Parathyroid adenoma (tissue), 2 donors: ENCODE measurements around the gene PACS1.

ENCODE experiments used
- H2AFZ ChIP-seq: fragments of 300-600 bp; sonication (generic); one replicate; pipeline ENCODE4 v1.7.0; 2017; ENCODE audit warnings: antibody characterized with exemption, mild to moderate bottlenecking
- H3K27ac ChIP-seq: fragments of 300-600 bp; sonication (generic); one replicate; pipeline ENCODE4 v1.7.0; 2017
- H3K27me3 ChIP-seq: fragments of 300-600 bp; sonication (generic); one replicate; pipeline ENCODE4 v1.7.0; 2017; ENCODE audit warnings: low read length; ENCODE audit not compliant: control insufficient read depth, insufficient read depth
- H3K36me3 ChIP-seq: fragments of 300-600 bp; sonication (generic); one replicate; pipeline ENCODE4 v1.7.0; 2017; ENCODE audit warnings: low read length; ENCODE audit not compliant: control insufficient read depth, insufficient read depth
- H3K4me1 ChIP-seq: fragments of 300-600 bp; sonication (generic); one replicate; pipeline ENCODE4 v1.7.0; 2017; ENCODE audit warnings: control low read depth
- H3K4me2 ChIP-seq: fragments of 300-600 bp; sonication (generic); one replicate; pipeline ENCODE4 v1.7.0; 2017; ENCODE audit warnings: low read length
- H3K4me3 ChIP-seq: fragments of 300-600 bp; sonication (generic); one replicate; pipeline ENCODE4 v1.7.0; 2017; ENCODE audit warnings: low read depth, low read length
- H3K79me2 ChIP-seq: fragments of 300-600 bp; sonication (generic); one replicate; pipeline ENCODE4 v1.7.0; 2017; ENCODE audit warnings: control low read depth
- H3K9ac ChIP-seq: fragments of 300-600 bp; sonication (generic); one replicate; pipeline ENCODE4 v1.7.0; 2017; ENCODE audit warnings: mild to moderate bottlenecking
- H3K9me3 ChIP-seq: fragments of 300-600 bp; sonication (generic); one replicate; pipeline ENCODE4 v1.7.0; 2017; ENCODE audit warnings: low read length; ENCODE audit not compliant: control insufficient read depth
- TF ChIP-seq, protein P1 (sequence below): fragments of 300-600 bp; sonication (generic); IDR thresholded peaks from one replicate; pipeline ENCODE4 v1.7.0; 2017; ENCODE audit warnings: antibody characterized with exemption, mild to moderate bottlenecking
- donor health status: primary hyperparathyroidism.

Gene PACS1

DNA sequence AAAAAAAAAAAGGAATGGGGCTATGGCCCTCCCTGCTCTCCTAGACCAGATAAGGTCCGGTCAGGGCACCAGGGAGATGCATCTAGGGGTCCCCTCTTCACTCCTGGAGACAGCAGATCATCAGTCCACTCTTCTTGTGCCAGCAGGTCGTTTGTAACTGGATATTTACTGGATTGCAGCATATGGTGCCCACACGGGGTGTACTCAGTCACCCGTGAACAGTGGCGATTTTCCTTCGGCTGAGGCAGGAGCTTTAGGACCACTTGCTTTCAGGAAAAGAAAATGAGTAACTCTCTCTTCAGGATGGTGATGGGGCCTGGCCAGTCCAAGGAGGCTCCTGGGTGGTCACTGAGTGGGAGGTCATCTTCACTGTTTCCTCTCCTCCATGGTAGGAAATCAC is 160.1 kb downstream of the PACS1 start:
- Histone ChIP-seq H3K36me3 (no peaks in the 10 kb centered on the region), H3K9ac (no peak overlapping the region), H3K27ac (no peak overlapping the region), H3K27me3 (no peaks in the 10 kb centered on the region), H2AFZ (no peak overlapping the region), H3K79me2 (no peaks in the 10 kb centered on the region), H3K9me3 (no peaks in the 10 kb centered on the region), H3K4me1 (no peaks in the 10 kb centered on the region), H3K4me3 (no peak overlapping the region), H3K4me2 (no peak overlapping the region)
- TF ChIP-seq, protein P1, sequence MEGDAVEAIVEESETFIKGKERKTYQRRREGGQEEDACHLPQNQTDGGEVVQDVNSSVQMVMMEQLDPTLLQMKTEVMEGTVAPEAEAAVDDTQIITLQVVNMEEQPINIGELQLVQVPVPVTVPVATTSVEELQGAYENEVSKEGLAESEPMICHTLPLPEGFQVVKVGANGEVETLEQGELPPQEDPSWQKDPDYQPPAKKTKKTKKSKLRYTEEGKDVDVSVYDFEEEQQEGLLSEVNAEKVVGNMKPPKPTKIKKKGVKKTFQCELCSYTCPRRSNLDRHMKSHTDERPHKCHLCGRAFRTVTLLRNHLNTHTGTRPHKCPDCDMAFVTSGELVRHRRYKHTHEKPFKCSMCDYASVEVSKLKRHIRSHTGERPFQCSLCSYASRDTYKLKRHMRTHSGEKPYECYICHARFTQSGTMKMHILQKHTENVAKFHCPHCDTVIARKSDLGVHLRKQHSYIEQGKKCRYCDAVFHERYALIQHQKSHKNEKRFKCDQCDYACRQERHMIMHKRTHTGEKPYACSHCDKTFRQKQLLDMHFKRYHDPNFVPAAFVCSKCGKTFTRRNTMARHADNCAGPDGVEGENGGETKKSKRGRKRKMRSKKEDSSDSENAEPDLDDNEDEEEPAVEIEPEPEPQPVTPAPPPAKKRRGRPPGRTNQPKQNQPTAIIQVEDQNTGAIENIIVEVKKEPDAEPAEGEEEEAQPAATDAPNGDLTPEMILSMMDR = no peak

DNA sequence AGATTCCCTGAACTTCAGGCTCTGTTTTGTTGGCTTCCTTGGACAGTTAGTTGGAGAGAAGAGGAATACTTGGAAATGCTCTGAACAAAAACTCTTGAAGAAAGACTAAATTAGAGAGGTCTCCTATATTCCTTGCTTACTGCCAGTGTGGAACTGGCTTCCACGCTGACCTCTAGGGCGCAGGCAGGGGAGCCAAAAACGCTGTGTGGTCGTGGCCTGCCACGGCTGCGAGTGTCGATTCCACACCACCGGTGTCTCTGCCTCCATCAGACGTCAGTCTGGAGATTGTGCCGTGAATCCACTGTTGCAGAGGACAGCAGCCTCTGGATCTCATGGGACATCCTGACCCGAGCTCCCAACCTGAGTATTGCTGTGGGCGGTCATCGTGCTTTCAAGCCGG is 160.9 kb downstream of the PACS1 start:
- Histone ChIP-seq H3K36me3 (no peaks in the 10 kb centered on the region), H3K4me3 (no peak overlapping the region), H2AFZ (no peak overlapping the region), H3K27me3 (no peaks in the 10 kb centered on the region), H3K4me1 (no peaks in the 10 kb centered on the region), H3K9ac (no peak overlapping the region), H3K9me3 (no peaks in the 10 kb centered on the region), H3K27ac (no peak overlapping the region), H3K79me2 (no peaks in the 10 kb centered on the region), H3K4me2 (no peak overlapping the region)
- TF ChIP-seq, protein P1 = no peak

- Histone ChIP-seq H2AFZ (no peak overlapping the region), H3K4me1 (no peaks in the 10 kb centered on the region), H3K9me3 (no peaks in the 10 kb centered on the region), H3K27ac (no peak overlapping the region), H3K4me3 (no peak overlapping the region), H3K79me2 (no peaks in the 10 kb centered on the region), H3K9ac (no peak overlapping the region), H3K36me3 (no peaks in the 10 kb centered on the region), H3K4me2 (no peak overlapping the region), H3K27me3 (no peaks in the 10 kb centered on the region)
- TF ChIP-seq, protein P1 = no peak
These were observed 161.5 kb downstream of the PACS1 start for GRCh38 chr11:66231561-66231960.

DNA sequence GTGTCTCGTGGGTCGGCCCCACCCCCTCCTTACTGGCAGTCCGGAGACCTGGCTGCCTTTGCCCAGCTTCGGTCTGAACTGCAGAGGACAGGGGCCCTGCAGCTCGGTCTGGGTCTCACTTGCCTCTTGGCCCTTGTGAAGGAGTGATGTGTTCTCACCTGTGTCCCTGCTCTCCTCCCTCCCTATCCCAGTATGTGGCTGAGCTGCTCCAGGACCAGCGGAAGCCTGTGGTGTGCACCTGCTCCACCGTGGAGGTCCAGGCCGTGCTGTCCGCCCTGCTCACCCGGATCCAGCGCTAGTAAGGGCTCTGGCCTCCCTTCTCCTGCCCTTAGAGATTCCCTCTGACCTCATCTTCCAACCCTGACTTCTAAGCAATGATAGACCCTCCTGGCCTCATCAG is 162.7 kb downstream of the PACS1 start:
- H3K4me1 ChIP-seq = no peaks in the 10 kb centered on the region
- H2AFZ ChIP-seq = no peak overlapping the region
- H3K79me2 ChIP-seq = no peaks in the 10 kb centered on the region
- H3K9ac ChIP-seq = no peak overlapping the region
- TF ChIP-seq, protein P1 = no peak
- H3K9me3 ChIP-seq = no peaks in the 10 kb centered on the region
- no peak overlapping the region for H3K4me2 ChIP-seq
- no peaks in the 10 kb centered on the region for H3K36me3 ChIP-seq
- no peaks in the 10 kb centered on the region for H3K27me3 ChIP-seq
- H3K4me3 ChIP-seq = no peak overlapping the region
- H3K27ac ChIP-seq = no peak overlapping the region

DNA sequence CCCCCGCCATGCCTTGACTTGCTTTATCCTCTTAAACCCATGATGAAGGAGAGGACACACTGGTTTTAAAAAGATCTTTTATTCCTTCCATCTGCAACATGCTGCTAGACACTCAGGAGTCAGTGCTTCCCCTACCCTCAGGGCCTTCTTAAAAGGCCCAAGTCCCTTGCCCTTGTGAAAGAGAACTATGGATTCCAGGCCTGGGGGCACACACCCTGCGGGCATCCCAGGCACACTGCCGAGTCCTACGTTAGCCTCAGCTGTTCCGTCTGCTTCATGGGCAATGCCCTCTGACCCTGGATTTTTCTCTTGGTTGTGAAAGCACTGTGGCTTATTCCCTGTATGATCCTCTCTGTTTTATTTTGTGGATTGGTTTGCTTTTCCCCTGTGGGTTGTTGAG is 163.2 kb downstream of the PACS1 start:
- Histone ChIP-seq H2AFZ (no peak overlapping the region), H3K9ac (no peak overlapping the region), H3K79me2 (no peaks in the 10 kb centered on the region), H3K36me3 (no peaks in the 10 kb centered on the region), H3K4me1 (no peaks in the 10 kb centered on the region), H3K27me3 (no peaks in the 10 kb centered on the region), H3K4me3 (no peak overlapping the region), H3K27ac (no peak overlapping the region), H3K9me3 (no peaks in the 10 kb centered on the region), H3K4me2 (no peak overlapping the region)
- TF ChIP-seq, protein P1 = no peak
